GM21717 (cell line): ENCODE data around the gene RASGRF2.

Source experiments
- ATAC-seq: cut with Tn5 transposase; IDR thresholded peaks from one replicate; pipeline ENCODE4 v1.9.1; 2021; ENCODE audit warnings: mild to moderate bottlenecking, moderate library complexity; ENCODE audit not compliant: unreplicated experiment

The RASGRF2 gene

GRCh38 chr5:80941496-80941895 lies 18.7 kb upstream of the RASGRF2 start:
- ATAC-seq = no peak

- no peak for ATAC-seq
Measured at GRCh38 chr5:80951366-80951765, 8.8 kb upstream of the RASGRF2 start.

- no peak for ATAC-seq
Measured at GRCh38 chr5:80953587-80953986, 6.6 kb upstream of the RASGRF2 start.

GRCh38 chr5:80955082-80955590 lies 5.0 kb upstream of the RASGRF2 start:
- no peak for ATAC-seq

GRCh38 chr5:80956272-80956671 lies 3.9 kb upstream of the RASGRF2 start:
- ATAC-seq = no peak

- no peak for ATAC-seq
Measured at GRCh38 chr5:80957031-80957761, 3.0 kb upstream of the RASGRF2 start.

GRCh38 chr5:80958616-80959015 lies 1.5 kb upstream of the RASGRF2 start:
- ATAC-seq = no peak

- no peak for ATAC-seq
Measured at GRCh38 chr5:80959138-80959537, 1.0 kb upstream of the RASGRF2 start.

GRCh38 chr5:80960531-80961375 lies 590 bp downstream of the RASGRF2 start:
- no peak for ATAC-seq

- no peak for ATAC-seq
Measured at GRCh38 chr5:80961376-80962281, 1.5 kb downstream of the RASGRF2 start.

- ATAC-seq = no peak
Measured at GRCh38 chr5:80962630-80963520, 2.7 kb downstream of the RASGRF2 start.

GRCh38 chr5:80963521-80963895 lies 3.3 kb downstream of the RASGRF2 start:
- ATAC-seq = no peak

- no peak for ATAC-seq
Measured at GRCh38 chr5:80963966-80964481, 3.9 kb downstream of the RASGRF2 start.

GRCh38 chr5:80964491-80964890 lies 4.3 kb downstream of the RASGRF2 start:
- no peak for ATAC-seq

- ATAC-seq = no peak
Measured at GRCh38 chr5:80964919-80965318, 4.8 kb downstream of the RASGRF2 start.

GRCh38 chr5:80967500-80968181 lies 7.5 kb downstream of the RASGRF2 start:
- no peak for ATAC-seq

- no peak for ATAC-seq
Measured at GRCh38 chr5:80973027-80973426, 12.9 kb downstream of the RASGRF2 start.

- no peak for ATAC-seq
Measured at GRCh38 chr5:80975065-80975464, 14.9 kb downstream of the RASGRF2 start.

GRCh38 chr5:80976985-80977384 lies 16.8 kb downstream of the RASGRF2 start:
- ATAC-seq = no peak
